Measurements from ENCODE around the gene HSPA12A.

Gene HSPA12A

DNA sequence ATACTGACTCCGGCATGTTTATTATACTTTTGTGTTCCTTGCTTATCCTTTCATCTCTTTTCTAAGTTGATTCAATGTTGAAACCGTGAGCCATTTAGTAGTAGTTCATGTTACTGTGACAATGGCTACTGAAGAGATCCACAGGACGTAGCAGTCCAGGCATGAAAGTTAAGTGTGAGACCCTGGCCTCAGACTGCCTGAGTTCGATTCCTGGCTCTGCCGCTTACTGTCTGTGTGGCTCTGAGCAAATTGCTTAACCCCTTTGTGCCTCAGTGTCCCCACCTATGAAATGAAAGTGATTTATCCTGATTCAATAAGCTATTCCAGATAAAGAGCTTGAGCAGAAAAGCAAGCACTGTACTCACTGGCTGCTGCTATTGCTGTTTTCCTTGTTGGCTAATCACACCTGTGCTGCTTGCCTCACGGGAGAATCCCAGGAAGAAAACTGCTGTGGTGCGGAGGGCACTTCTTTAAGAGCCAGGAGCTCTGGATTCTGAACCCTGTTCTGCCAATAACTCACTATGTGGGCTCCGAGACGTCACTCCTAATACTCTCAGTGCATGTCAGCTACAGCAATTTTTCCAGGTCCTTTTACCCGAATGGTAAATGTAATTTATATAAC, 83.2 kb downstream of the HSPA12A start:
- DNase-seq = no peak

DNA sequence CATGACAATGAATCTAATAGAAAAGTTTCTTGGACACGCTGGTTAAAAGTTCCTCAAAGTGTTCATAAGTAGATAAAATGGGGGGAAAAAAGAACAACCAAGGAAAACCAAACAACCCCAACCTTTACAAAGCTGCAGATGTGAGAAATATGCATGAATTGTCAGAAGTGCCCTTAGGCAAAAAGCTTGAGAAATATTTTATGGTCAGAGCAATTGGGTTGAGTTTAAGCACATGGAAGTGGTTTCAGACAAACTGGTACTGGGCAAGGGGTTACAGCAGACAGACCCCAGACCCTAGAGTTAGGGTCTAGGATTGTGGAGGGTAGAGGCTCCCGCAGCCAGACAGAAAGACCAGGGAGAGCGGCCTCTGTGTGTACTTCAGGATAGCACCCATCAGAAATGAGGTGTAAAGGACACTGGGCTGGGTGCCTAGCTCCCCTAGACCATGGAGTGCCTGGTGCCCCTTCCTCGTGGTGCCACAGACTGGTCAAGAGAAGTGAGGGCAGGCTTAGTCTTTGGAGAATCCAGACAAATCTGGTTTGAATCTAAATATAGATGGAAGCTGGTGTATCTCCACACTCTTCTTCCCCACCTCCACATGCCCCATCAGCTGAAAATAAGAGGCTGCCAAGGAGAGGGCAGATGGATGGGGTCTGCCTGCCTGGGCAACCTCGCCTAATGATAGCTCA, 84.4 kb downstream of the HSPA12A start:
- no peak for DNase-seq

DNA sequence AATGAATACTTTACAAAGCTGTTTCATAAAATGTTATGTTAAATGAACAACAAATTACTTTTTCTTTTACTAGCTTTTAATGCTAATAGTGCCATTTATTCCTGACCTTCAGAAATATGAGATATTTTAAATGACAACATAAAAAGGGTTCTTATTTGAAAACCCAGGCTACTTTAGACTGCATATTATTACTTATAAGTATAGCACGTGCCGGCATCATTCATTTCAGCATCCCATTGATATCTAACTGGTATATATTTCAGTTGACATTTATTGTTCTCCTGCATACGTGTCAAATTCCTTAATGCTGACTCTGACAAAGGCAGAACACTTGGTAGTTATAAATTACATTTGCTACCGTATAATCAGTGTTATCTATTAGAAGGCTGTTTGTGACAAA, 86.3 kb downstream of the HSPA12A start:
- DNase-seq = no peak

DNA sequence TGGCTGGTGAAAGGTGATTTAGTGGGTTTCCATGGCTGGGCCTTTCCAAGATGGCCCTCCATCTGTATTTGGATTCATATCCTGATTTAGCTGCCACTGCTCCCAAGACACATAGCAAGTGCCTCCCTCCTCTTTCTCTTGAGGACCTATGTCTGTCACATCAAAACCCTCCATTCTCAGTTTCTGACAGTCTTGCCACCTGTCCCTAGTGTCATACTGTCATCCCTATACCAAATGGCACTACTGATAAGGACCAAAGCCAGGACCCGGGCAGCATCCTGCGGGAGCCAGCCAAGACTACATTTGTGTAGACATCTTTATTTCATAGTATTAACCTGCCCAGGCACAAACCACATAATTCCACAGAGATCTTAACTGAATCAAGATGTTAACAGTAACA, 86.8 kb downstream of the HSPA12A start:
- DNase-seq = no peak

DNA sequence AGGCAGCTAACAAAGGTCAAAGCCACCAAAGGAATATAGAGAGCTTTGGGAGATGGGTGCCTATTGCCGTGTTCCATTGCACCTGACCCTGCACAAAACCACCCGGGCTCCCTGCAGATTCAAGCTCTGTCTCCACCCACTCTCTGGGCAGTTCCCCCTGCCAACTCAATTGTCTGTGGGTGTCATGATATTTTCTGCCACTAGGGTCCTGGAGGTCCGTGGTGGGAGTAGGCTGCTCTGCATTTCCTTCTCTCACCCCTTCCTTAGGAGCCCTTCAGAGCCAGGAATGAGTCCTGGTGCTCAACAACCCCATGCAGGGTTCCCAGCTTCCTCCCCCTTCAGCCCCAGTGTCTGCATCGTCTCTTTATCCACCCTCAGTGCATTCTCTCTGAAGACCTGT, 87.5 kb downstream of the HSPA12A start:
- DNase-seq = no peak

DNA sequence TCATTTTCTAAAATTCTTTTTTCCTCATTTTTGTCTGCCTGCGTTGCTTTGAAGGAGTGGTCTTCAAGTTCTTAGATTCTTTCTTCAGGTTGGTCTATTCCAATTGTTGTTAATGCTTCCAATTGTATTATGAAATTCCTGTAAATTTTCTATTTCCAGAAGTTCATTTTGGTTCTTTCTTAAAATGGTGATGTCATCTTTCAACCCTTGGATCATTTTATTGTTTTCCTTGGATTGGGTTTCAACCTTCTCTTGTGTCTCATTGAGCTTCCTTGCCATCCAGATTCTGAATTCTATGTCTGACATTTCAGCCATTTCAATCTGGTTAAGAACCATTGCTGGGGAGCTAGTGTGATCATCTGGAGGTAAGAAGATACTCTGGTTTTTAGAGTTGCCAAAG, 88.5 kb downstream of the HSPA12A start:
- DNase-seq = no peak

DNA sequence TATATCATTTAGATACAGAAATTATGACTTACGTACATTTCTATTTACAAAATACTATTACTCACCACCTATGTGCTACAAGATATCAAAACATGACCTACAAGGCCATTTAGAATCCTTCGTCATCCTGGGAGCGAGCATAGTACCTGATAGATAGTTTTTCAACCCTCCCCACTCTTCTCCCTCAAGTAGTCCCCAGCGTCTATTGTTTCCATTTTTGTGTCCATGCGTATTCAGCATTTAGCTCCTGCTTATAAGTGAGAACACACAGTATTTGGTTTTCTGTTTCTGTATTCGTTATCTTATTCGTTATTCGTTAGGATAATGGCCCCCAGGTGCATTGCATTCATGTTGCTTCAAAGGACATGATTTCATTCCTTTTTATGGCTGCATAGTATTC, 93.5 kb downstream of the HSPA12A start:
- no peak for DNase-seq

DNA sequence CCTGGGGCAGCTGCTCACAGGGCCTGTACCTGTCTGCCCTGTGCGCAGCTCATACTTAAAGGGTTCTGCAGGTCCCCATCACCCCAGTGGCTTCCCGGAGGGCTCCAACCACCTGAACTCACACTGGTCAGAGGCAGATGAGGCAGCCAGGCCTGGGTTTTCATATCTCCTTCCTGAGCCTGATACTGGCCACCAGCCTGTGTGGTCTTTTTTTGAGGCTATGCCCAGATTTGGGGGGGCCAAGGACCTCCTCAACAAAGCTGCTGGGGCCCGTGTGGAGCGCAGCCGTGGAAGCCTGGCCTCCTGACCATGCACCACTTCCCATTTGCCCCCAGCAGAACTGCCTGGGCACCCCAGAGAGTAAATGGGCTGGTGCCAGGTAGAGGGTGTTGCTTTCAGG, 95.9 kb downstream of the HSPA12A start:
- DNase-seq = no peak

DNA sequence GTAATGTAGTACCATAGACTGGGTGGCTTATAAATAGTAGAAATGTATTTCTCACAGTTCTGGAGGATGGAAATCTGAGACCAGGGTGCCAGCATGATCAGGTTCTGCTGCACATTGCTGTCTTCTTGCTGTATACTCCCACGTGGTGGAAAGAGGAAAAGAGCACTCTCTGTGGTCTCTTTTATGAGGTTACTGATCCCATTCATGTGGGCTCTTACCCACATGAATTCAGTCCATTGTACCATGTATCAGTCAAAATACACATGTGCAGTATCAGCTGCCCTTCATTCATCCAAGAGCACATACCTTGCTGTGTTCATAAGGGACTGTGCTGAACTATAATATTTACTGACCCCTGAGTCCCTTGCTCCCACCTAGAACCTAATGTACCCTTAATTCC, 104.5 kb downstream of the HSPA12A start:
- no peak for DNase-seq

DNA sequence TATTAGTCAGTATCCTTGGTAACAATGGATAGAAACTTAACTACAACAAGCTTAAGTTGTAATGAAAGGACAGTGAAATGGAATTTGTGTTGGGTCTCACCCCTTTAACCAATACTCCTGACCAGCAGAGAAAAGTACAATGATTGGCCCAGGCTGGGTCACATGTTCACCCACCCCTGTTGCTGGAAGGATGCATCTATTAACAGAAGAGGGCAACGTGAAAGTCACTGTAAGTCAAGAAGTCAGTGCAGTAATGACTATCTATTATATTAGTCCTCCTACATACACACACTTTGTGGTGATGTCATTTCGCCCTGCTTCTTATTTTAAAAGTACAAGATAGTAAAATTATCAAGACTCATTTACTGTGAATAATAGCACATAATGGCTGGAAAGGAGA, 105.4 kb downstream of the HSPA12A start:
- DNase-seq = no peak

DNA sequence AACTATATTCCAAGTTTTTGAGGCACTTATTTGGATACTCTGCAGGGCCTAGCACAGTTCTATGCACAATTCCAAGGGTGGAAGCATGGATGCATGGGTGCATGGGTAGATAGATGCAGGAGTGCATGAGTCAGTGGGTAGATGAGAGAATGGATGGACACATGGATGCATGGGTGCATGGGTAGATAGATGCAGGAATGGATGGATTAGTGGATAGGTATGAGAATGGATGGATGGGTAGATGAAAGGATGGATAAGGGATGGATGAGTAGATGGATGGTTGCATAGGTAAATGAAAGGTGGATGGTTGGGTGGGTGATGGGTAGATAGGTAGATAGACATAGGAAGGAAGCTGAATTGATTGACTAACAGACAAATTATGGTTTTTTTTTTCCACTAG, 106.0 kb downstream of the HSPA12A start:
- DNase-seq = no peak

DNA sequence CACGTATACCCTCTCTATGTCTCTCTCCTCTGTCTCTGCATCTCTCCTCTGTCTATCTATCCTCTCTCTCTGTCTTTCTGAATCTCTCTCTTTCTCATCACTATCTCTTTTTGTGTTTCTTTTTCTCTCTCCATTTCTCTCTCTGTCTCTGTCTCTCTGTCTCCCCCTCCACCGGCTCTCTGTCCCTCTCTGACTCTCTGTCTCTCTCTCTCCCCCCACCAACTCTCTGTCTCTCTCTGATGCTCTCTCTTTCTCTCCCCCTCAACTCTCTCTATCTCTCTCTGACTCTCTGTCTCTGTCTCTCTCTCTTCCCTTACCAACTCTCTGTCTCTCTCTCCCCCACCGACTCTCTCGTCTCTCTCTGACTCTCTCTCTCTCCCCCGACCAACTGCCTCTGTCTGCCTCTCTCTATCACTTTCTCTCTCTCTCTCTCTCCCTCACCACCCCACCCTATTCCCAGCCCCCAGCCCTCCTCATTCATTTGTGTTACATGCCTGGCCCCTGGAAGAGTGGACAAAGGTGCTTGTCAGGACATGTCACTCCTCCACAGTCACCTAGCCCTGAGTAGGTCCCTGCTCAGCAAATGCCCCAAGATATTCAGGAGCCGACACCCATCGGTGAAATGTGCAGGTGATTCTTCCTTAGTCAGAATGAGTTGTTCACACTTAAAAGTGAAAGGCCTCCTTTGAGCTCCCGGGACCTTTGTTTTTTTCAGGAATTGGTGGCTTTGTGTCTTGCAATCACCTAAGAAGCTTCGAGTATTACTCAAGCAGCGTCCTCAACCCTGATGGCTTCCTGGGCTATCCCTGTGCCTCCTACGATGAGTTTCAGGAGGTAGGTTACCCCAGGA, 108.0 kb downstream of the HSPA12A start:
- no peak for DNase-seq

DNA sequence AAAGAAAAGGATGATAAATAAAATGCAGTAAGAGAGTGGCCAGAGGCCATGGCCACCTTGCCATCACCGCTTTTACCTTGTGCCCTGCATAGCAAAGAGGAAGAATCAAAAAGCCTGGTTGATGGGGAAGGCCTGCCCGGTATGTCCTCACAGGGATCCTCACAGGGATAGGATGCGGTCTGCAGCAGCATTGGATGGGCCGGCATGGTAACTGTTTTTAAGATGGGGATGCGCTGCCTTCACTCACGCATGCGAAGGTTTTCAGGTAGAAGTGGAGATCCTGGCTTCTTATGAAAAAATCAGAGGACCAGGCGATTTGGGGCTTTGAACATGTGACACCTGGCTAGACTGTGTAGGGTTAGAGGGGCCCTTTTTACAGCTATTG, 109.2 kb downstream of the HSPA12A start:
- no peak for DNase-seq

DNA sequence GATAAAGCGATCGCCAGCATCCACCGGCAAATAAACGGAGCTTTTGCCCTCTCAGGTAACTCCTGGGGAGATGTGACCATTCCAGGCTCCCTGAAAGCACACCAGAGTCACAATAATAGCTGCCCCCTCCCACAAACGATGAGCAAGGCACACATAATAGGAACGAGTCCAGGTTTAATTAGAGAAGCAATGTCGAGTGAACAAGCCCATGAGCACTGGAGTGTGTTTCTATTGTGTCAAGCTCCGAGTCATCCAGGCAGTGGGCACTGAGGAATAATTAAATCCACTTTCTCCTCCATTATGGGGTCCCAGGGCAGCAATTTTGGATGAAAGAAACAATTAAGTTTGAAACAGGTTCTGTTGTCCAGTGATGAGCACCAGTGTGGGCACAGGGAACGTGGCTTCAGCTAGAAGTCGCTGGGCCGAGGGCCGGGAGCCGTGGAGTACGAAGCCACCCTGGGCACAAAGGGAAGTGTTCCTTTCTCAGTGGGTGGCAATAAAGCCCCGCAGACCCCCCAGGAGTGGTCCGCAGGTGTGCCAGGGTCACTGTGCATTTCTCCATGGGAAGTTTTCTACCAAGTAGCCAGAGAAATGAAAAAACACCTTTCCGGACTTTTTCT, 109.7 kb downstream of the HSPA12A start:
- DNase-seq = no peak

DNA sequence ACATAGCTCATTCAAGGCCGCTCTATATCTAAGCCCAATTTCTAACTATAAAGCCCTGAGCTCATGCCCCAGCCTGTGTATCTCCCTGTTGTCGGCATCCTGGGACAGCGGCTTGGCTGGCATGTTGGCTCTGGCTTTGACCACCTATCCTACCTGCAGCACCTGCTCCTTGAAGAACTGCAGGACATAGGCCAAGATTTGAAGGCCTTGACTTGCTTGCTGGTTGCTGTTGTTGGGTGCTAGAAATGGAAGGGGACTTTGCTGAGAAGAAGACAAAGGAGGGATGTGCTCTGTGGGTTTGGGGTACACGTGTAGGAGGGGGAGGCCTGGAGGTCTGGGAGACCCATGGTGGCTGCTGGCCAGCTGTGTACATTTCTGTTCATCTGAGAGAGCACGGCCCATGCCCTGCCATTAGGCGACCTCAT, 110.5 kb downstream of the HSPA12A start:
- DNase-seq = no peak

DNA sequence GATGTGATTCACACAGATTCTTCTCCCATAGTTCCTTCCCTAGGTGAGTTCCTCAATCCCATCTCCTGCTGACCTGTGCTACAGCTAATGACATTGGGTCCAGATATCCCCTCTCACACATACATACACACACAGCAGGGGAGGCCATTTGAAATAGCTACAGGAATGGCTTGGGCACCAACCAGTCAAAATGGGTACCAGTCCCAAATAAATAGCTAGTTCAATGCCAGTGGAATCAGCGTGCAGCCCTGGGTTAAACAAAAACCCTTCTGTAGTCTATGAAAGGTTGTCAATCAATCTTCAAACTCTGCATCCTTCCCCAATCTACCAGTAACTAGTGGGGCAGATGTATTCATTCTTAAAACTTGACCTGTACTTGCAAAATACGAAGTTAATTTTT, 112.3 kb downstream of the HSPA12A start:
- no peak for DNase-seq

DNA sequence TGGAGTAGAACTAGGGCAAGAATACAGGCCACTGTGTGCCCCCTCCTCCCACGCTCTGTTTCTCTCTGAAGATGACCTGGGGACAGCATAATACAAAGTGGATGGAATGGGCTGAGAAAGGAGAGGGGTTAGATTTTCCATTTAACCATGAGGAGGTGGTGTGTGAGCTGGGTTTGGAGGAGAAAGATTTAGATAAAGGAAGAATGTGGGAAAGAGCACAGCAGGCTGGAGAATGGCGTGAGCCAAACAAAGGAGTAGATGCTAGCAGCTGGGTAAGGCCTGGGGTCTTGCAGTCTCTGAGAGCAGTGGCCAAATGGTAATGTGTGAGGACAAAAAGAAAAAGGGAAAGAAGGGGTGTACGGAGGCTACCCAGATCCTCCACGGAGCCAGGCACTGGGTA, 113.0 kb downstream of the HSPA12A start:
- no peak for DNase-seq

DNA sequence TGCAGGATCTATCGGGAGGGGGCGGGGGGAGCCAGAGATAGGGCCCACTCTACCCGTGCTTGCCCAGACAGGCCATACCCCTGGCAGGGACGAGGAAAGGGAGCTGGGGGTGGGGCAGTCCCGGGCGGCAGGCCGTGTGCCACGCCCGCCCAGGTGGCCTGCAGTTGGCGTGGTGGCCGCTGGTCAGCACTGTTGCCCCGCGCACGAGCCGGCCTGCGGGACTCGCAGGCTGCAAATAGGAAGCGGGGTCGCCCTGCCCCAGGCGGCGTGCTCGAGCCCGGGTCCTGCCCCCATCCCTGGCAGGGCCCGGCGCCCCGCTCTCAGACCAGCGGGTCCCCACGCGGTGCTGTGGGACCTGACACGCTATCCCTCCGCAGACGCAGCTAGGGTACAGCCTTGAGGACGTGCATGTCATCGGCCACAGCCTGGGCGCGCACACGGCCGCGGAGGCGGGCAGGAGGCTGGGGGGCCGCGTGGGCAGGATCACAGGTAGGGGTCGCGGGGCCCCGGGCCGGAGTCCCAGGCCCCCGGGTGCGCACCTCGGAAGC, 114.9 kb downstream of the HSPA12A start:
- no peak for DNase-seq

DNA sequence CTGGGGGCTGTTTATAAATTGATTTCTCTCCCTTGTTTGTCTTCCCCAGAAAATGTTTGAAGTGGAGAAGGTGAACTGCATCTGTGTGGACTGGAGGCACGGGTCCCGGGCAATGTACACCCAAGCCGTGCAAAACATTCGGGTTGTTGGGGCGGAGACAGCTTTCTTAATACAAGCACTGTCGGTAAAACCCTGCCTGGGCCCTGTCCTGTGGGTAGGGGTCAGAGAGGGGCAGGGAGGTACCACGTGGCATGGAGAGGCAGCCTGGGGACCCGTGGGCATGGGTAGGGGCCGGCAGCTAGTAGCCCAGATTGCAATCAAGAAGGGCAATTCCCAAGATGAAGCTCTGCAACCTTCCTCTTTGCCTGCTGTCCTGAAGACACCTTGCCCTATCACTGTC, 115.6 kb downstream of the HSPA12A start:
- DNase-seq = no peak

DNA sequence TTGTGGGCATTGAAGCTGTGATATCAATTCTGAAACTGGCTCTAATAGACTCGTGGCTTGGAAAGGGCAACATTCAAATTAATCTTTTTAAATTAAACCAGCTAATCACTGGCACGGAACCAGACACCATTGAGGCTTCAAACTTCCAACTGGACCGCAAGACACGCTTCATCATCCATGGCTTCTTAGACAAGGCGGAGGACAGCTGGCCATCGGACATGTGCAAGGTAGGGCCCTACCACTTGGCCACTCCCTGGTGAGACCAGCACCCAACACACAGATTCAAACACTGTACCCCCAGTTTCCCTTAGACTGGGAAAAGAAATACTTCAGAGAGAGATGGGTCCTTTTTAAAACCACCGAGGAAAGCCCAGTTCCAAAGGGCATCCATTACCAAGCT, 116.5 kb downstream of the HSPA12A start:
- no peak for DNase-seq

DNA sequence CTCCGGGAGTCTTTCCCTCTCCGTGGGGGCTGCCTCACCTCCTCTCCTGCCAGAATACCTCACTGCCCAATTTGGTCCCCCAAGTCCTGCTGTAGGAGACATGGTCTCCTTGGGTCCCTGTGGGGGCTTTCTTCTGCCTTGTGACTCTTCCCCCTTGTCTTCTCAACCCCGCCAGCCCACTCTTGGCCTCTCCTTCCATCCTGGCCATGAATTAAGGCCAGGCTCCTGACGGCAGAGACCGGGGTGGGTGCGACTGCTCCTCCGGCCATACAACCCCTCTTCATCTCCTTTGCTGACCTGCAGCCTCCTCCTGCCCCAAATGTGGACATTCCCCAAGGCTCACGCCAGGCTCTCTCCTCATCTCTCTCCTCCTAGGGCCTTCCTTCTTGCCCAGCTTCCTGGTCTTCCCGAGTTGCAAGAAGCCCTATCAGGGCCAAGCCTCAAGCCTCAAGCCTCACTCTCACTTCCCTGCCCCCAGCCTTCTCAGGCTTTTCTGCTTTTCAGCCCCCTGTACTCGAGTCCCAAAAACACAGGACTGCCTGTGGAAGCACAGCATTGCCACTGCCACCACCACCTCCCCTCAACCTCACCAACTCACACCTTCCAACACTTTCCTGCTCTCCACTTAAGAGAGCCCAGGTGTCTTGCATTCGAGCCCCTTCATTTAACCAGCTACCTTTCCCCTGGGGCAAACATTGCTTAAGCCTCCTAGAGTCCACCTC, 120.3 kb downstream of the HSPA12A start:
- no peak for DNase-seq

DNA sequence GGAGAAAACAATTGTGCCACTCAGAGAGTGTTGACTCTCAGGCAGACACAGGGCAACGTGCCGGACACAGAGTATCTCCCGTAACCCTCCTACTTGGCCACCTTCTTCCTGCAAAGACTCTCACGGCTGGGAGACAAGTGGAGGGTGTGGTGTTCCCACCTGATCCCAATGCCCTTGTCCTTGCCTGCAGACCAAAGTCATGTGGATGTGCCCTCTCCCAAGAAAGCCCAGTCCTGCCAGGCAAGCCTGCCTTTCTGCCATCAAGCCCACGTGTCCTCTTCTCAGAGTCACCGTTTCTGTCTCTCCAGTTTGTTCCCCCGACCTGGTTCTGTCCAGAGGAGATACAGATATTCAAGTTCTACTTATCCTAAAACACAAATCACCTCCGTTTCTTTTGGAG, 120.9 kb downstream of the HSPA12A start:
- no peak for DNase-seq

All from midbrain (tissue), 1 donor.